ENCODE results near the gene FBXW10. TPM values are rescaled to one million over a fixed set of nuclear protein-coding genes. Genes with fewer than 3 reads are reported as not detected.
"Not testable (repeated sequence)": the region's sequence is repeated elsewhere in the genome, so short reads cannot be mapped to it uniquely, and the experiment has no call there.

FBXW10 gene
- total RNA-seq, 5 donors from 2014 or later (not counting 1 experiment from before 2014, with no cell fraction given): 0.12 TPM; not detected in 4

DNA sequence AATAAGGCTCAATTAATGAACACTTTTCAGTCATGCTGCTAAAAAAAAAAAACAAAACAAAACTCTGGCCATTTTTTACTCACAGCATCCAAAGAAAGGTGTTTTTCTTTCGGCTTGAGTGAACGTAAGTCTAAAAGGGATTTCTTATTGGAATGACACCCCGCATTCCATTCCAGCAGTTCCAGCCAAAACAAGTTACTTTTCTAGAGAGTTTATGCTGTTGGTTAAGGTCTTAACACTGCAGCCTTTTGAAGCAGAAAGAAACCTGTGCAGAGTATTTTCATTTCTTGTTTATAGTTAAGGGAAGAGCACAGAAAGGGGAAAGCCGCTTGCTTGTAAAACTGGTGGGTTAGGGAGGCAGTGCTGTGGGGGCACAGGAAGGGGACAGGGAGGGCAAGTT lies 27.2 kb downstream of the FBXW10 start:
- no CpG with 5 or more reads among the region's 4 CpGs for WGBS (ENCODE audit: insufficient coverage)
- ATAC-seq (replicated peaks in 1 of 4): not testable (repeated sequence)

GRCh38 chr17:18772471-18772870 lies 28.6 kb downstream of the FBXW10 start:
- Mint-ChIP-seq H3K9me3 (no peaks in the 10 kb centered on the region), H3K36me3 (no peaks in the 10 kb centered on the region), H3K27ac (no peak overlapping the region), H3K27me3 (peaks cover 0 to 17% of the 10 kb centered on the region in 2 donors), H3K4me1 (no peaks in the 10 kb centered on the region), H3K4me3 (no peak overlapping the region)
- WGBS (ENCODE audit: insufficient coverage): no CpG with 5 or more reads among the region's 7 CpGs
- no peaks in the 10 kb centered on the region for H3K36me3 ChIP-seq (ENCODE audit: control insufficient read depth in 2 of 2, extremely low read depth in 1 of 2, insufficient read depth in 1 of 2, low read length in 1 of 2)
- ATAC-seq (replicated peaks in 1 of 4) (no peak), DNase-seq (no peak)
- H3K27ac ChIP-seq (ENCODE audit: low read length): no peak overlapping the region
- peaks cover 0 to 2% of the 10 kb centered on the region in 2 experiments for H3K4me1 ChIP-seq (ENCODE audit: control insufficient read depth in 1 of 2, extremely low read depth in 1 of 2, insufficient read depth in 2 of 2, low read length in 2 of 2)
- H3K4me3 ChIP-seq (ENCODE audit: control insufficient read depth in 1 of 2, extremely low read depth in 1 of 2, low read length in 1 of 2): no peak overlapping the region
- ChIA-PET POLR2A (no interaction called here), CTCF (interaction anchor here in 1 of 2 donors (0.6 kb wide), 1 partner anchor 145 kb away, joined by 4 read pairs; no protein-coding TSS in a partner anchor)
- peaks cover 0 to 3% of the 10 kb centered on the region in 2 experiments for H3K27me3 ChIP-seq (replicated peaks in 1 of 2; ENCODE audit: control insufficient read depth in 2 of 2, extremely low read depth in 1 of 2, insufficient read depth in 2 of 2, low read length in 1 of 2)
- H3K9me3 ChIP-seq: no peaks in the 10 kb centered on the region

More for the DNA sequence above, 27.2 kb downstream of the FBXW10 start:
- H3K27ac ChIP-seq (ENCODE audit: low read length); H3K27ac Mint-ChIP-seq; H3K36me3 Mint-ChIP-seq; H3K27me3 ChIP-seq (replicated peaks in 1 of 2; ENCODE audit: control insufficient read depth in 2 of 2, extremely low read depth in 1 of 2, insufficient read depth in 2 of 2, low read length in 1 of 2); H3K4me3 ChIP-seq (ENCODE audit: control insufficient read depth in 1 of 2, extremely low read depth in 1 of 2, low read length in 1 of 2); H3K4me1 Mint-ChIP-seq; H3K9me3 Mint-ChIP-seq; H3K9me3 ChIP-seq; CTCF ChIA-PET; H3K4me3 Mint-ChIP-seq; H3K4me1 ChIP-seq (ENCODE audit: control insufficient read depth in 1 of 2, extremely low read depth in 1 of 2, insufficient read depth in 2 of 2, low read length in 2 of 2); DNase-seq; H3K36me3 ChIP-seq (ENCODE audit: control insufficient read depth in 2 of 2, extremely low read depth in 1 of 2, insufficient read depth in 1 of 2, low read length in 1 of 2); POLR2A ChIA-PET: not testable (repeated sequence)
- peaks cover 0 to 17% of the 10 kb centered on the region in 2 donors for H3K27me3 Mint-ChIP-seq

GRCh38 chr17:18780991-18781718 lies 37.3 kb downstream of the FBXW10 start, which contains the start of gene TVP23B:
TSS of gene TVP23B (plus strand) at chr17:18781183. CDS start at chr17:18781294, 111 bp downstream.
- CTCF ChIA-PET; H3K9me3 Mint-ChIP-seq; H3K27me3 ChIP-seq (replicated peaks in 1 of 2; ENCODE audit: control insufficient read depth in 2 of 2, extremely low read depth in 1 of 2, insufficient read depth in 2 of 2, low read length in 1 of 2); H3K36me3 Mint-ChIP-seq; H3K27me3 Mint-ChIP-seq; H3K36me3 ChIP-seq (ENCODE audit: control insufficient read depth in 2 of 2, extremely low read depth in 1 of 2, insufficient read depth in 1 of 2, low read length in 1 of 2); H3K9me3 ChIP-seq; POLR2A ChIA-PET: not testable (repeated sequence)
- peak within 1 kb of the TSS; percentile 83 to 94 (median 84) for H3K4me3 Mint-ChIP-seq
- peak; percentile 76 to 98 (median 92) for DNase-seq
- peaks cover 0 to 13% of the 10 kb centered on the region in 2 experiments for H3K4me1 ChIP-seq (ENCODE audit: control insufficient read depth in 1 of 2, extremely low read depth in 1 of 2, insufficient read depth in 2 of 2, low read length in 2 of 2)
- H3K4me1 Mint-ChIP-seq: peaks cover 18 to 26% (median 24%) of the 10 kb centered on the region in 3 donors
- peak within 1 kb of the TSS; percentile 88 for H3K27ac ChIP-seq (ENCODE audit: low read length)
- WGBS (ENCODE audit: insufficient coverage): 0% methylated on average over 24 of the region's 56 CpGs
- H3K4me3 ChIP-seq (ENCODE audit: control insufficient read depth in 1 of 2, extremely low read depth in 1 of 2, low read length in 1 of 2): peak within 1 kb of the TSS in 1 of 2 donors; percentile 63
- peak within 1 kb of the TSS; percentile 92 for H3K27ac Mint-ChIP-seq
- ATAC-seq (replicated peaks in 1 of 4): peak; percentile 96 to 99 (median 98)

- H3K27me3 ChIP-seq (replicated peaks in 1 of 2; ENCODE audit: control insufficient read depth in 2 of 2, extremely low read depth in 1 of 2, insufficient read depth in 2 of 2, low read length in 1 of 2); POLR2A ChIA-PET; H3K4me3 ChIP-seq (ENCODE audit: control insufficient read depth in 1 of 2, extremely low read depth in 1 of 2, low read length in 1 of 2); H3K9me3 Mint-ChIP-seq; H3K27me3 Mint-ChIP-seq; H3K9me3 ChIP-seq; ATAC-seq (replicated peaks in 1 of 4); H3K36me3 Mint-ChIP-seq; CTCF ChIA-PET; H3K36me3 ChIP-seq (ENCODE audit: control insufficient read depth in 2 of 2, extremely low read depth in 1 of 2, insufficient read depth in 1 of 2, low read length in 1 of 2): not testable (repeated sequence)
- DNase-seq: peak in 1 of 35 experiments; percentile 7
- Histone ChIP-seq H3K4me1 (ENCODE audit: control insufficient read depth in 1 of 2, extremely low read depth in 1 of 2, insufficient read depth in 2 of 2, low read length in 2 of 2) (peaks cover 0 to 13% of the 10 kb centered on the region in 2 experiments), H3K27ac (ENCODE audit: low read length) (peak overlapping the region; percentile 88)
- H3K4me3 Mint-ChIP-seq: peak overlapping the region; percentile 57 to 83 (median 71)
- no CpG with 5 or more reads among the region's 5 CpGs for WGBS (ENCODE audit: insufficient coverage)
- H3K4me1 Mint-ChIP-seq: peaks cover 20 to 27% (median 24%) of the 10 kb centered on the region in 3 donors
- peak overlapping the region in 1 of 2 donors; percentile 55 for H3K27ac Mint-ChIP-seq
Observed at GRCh38 chr17:18781805-18782204, 38.0 kb downstream of the FBXW10 start.

GRCh38 chr17:18785933-18786332 lies 42.1 kb downstream of the FBXW10 start:
- H3K27me3 Mint-ChIP-seq; H3K9me3 Mint-ChIP-seq; H3K36me3 ChIP-seq (ENCODE audit: control insufficient read depth in 2 of 2, extremely low read depth in 1 of 2, insufficient read depth in 1 of 2, low read length in 1 of 2); ATAC-seq (replicated peaks in 1 of 4); H3K27ac ChIP-seq (ENCODE audit: low read length); H3K4me3 ChIP-seq (ENCODE audit: control insufficient read depth in 1 of 2, extremely low read depth in 1 of 2, low read length in 1 of 2); H3K4me1 ChIP-seq (ENCODE audit: control insufficient read depth in 1 of 2, extremely low read depth in 1 of 2, insufficient read depth in 2 of 2, low read length in 2 of 2); H3K27me3 ChIP-seq (replicated peaks in 1 of 2; ENCODE audit: control insufficient read depth in 2 of 2, extremely low read depth in 1 of 2, insufficient read depth in 2 of 2, low read length in 1 of 2); POLR2A ChIA-PET; CTCF ChIA-PET; H3K9me3 ChIP-seq; H3K27ac Mint-ChIP-seq; H3K4me3 Mint-ChIP-seq; DNase-seq: not testable (repeated sequence)
- H3K36me3 Mint-ChIP-seq: peaks cover 15% of the 10 kb centered on the region
- no CpG with 5 or more reads among the region's 1 CpG for WGBS (ENCODE audit: insufficient coverage)
- H3K4me1 Mint-ChIP-seq: peaks cover 33 to 45% (median 40%) of the 10 kb centered on the region in 3 donors

DNA sequence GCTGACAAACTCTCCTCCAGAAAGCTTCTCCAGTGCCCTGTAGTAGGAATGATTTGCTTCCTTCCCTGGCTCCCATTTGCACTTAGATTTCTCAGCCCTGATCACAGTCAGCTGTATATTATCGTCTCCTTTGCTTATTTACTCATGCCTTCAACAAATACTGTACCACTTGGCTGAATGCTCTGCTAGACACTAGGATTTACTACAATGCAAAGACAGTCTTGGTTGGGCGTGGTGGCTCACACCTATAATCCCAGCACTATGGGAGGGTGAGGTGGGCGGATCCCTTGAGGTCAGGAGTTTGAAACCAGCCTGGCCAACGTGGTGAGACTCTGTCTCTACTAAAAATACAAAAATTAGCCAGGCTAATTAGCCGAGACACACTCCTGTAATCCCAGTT lies 43.0 kb downstream of the FBXW10 start:
- H3K9me3 Mint-ChIP-seq; H3K27ac ChIP-seq (ENCODE audit: low read length): not testable (repeated sequence)

More for the DNA sequence above, 43.0 kb downstream of the FBXW10 start:
- H3K27me3 Mint-ChIP-seq; CTCF ChIA-PET; H3K4me1 ChIP-seq (ENCODE audit: control insufficient read depth in 1 of 2, extremely low read depth in 1 of 2, insufficient read depth in 2 of 2, low read length in 2 of 2); H3K36me3 ChIP-seq (ENCODE audit: control insufficient read depth in 2 of 2, extremely low read depth in 1 of 2, insufficient read depth in 1 of 2, low read length in 1 of 2); POLR2A ChIA-PET; ATAC-seq (replicated peaks in 1 of 4); DNase-seq; H3K27ac Mint-ChIP-seq; H3K9me3 ChIP-seq; H3K4me3 ChIP-seq (ENCODE audit: control insufficient read depth in 1 of 2, extremely low read depth in 1 of 2, low read length in 1 of 2); H3K4me3 Mint-ChIP-seq; H3K27me3 ChIP-seq (replicated peaks in 1 of 2; ENCODE audit: control insufficient read depth in 2 of 2, extremely low read depth in 1 of 2, insufficient read depth in 2 of 2, low read length in 1 of 2): not testable (repeated sequence)
- peaks cover 15% of the 10 kb centered on the region for H3K36me3 Mint-ChIP-seq
- H3K4me1 Mint-ChIP-seq: peaks cover 33 to 45% (median 38%) of the 10 kb centered on the region in 3 donors
- no CpG with 5 or more reads among the region's 5 CpGs for WGBS (ENCODE audit: insufficient coverage)
